Pancreas (tissue), 10 donors: ENCODE measurements around the gene TMEM236. TPM values are rescaled to one million over a fixed set of nuclear protein-coding genes. Genes with fewer than 3 reads are reported as not detected.

ENCODE experiments used
- ATAC-seq, 4 donors: fragments of 200-7000 bp; cut with Tn5 transposase; one replicate each; pipeline versions ENCODE4 v1.8.0 to v1.9.1; 2020; ENCODE audit warnings: mild to moderate bottlenecking in 4 of 4, moderate library complexity in 4 of 4
- DNase-seq, 6 donors: peaks; one replicate each; pipeline ENCODE4 v3.0.0-alpha.2; 2020
- FAIRE-seq: peaks from 2 replicates; lab custom pipeline; 2012; peaks lifted over from hg19 to GRCh38; lab: Jason Lieb, UNC
- H3K27ac ChIP-seq, 4 donors: fragments of 200-600 bp; sonication (generic); 1 replicate in 3 of 4; 2 replicates in 1 of 4; pipeline versions ENCODE4 v1.5.0 to v1.8.0; 2020
- H3K27me3 ChIP-seq, 4 donors: fragments of 200-600 bp; one replicate each; pipeline ENCODE4 v1.8.0; 2021
- H3K36me3 ChIP-seq, 3 donors: fragments of 200-600 bp; sonication (generic) in 1 of 3; one replicate each; pipeline versions ENCODE4 v1.5.0 to v1.8.0; 2020 to 2021
- H3K4me1 ChIP-seq, 3 donors: fragments of 200-600 bp; one replicate each; pipeline ENCODE4 v1.8.0; 2021
- H3K4me3 ChIP-seq, 4 donors: fragments of 200-600 bp; sonication (generic) in 2 of 4; one replicate each; pipeline versions ENCODE4 v1.5.0 to v1.8.0; 2020 to 2021
- H3K9me3 ChIP-seq, 4 donors: fragments of 200-600 bp; one replicate each; pipeline ENCODE4 v1.8.0; 2021
- WGBS, 2 donors: extraction: QIAGEN DNeasy Blood & Tissue Kit; methylation state at CpG; one replicate each; pipeline ENCODE4 v1.1.7; 2013; 5-methylcytosine and 5-hydroxymethylcytosine counted together
- intact Hi-C, 3 donors: fragments of 100-400 bp; cut with DNase I; formaldehyde crosslinking; loops; one replicate each; pipeline versions ENCODE4 v1.11.1 to v1.14.2; 2022
- polyA plus RNA-seq, 2 donors: library from polyadenylated mRNA; stranded (reverse); fragments of 200-250 nt; gene quantifications; one replicate each; pipeline ENCODE4 v1.2.3, GENCODE V29; 2013
- total RNA-seq, 6 donors: library from RNA; stranded (reverse); fragmentation: NEBNext Ultra II Directional in 4 of 6; extraction: Animal tissue kit (Norgen Biotek cat#: 25700) in 4 of 6; gene quantifications; one replicate each; pipeline versions ENCODE4 v1.2.1 to v1.2.4, GENCODE V29; 2021 to 2023
- TF ChIP-seq, protein P1 (sequence below), 4 donors: fragments of 200-600 bp; sonication (generic) in 3 of 4; IDR thresholded peaks; one replicate each; pipeline versions ENCODE4 v1.5.0 to v1.8.0; 2021; ENCODE audit warnings: antibody characterized with exemption in 4 of 4
- donor health status: healthy with polysubstance abuse.
- donor health status: DM: no; HTN: no; CAD: no; lungs with moderate emphysema.
- donor health status: DM: no; HTN: no; CAD: no.
- donor health status: control.
- donor health status: control.
- donor health status: Bipolar disorder and iron deficiency.
- donor health status: DM: yes; HTN: yes; CAD: no.
- donor health status: DM: no; HTN: no; CAD: no.
- donor health status: DM: no; HTN: no; CAD: no.
- donor health status: DM: yes; HTN: yes; CAD: no.

Gene TMEM236
- total and polyA plus RNA-seq, 8 donors, result 0.22 to 1.4 (median 0.56) TPM

- TF ChIP-seq, protein P1, sequence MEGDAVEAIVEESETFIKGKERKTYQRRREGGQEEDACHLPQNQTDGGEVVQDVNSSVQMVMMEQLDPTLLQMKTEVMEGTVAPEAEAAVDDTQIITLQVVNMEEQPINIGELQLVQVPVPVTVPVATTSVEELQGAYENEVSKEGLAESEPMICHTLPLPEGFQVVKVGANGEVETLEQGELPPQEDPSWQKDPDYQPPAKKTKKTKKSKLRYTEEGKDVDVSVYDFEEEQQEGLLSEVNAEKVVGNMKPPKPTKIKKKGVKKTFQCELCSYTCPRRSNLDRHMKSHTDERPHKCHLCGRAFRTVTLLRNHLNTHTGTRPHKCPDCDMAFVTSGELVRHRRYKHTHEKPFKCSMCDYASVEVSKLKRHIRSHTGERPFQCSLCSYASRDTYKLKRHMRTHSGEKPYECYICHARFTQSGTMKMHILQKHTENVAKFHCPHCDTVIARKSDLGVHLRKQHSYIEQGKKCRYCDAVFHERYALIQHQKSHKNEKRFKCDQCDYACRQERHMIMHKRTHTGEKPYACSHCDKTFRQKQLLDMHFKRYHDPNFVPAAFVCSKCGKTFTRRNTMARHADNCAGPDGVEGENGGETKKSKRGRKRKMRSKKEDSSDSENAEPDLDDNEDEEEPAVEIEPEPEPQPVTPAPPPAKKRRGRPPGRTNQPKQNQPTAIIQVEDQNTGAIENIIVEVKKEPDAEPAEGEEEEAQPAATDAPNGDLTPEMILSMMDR (IDR thresholded peaks at IDR 0.05), result no peak
- no peaks in the 10 kb centered on the region for H3K36me3 ChIP-seq
- ATAC-seq (peak in 2 of 4 donors; percentile 51 to 87), DNase-seq (no peak), FAIRE-seq (no peak)
- H3K4me3 ChIP-seq, result no peak overlapping the region
- 41 to 61% methylated on average over 7 of the region's 7 CpGs for WGBS, 2 donors
- no peak overlapping the region for H3K27ac ChIP-seq
- H3K9me3 ChIP-seq, result no peaks in the 10 kb centered on the region
- H3K4me1 ChIP-seq, result no peaks in the 10 kb centered on the region
- no peaks in the 10 kb centered on the region for H3K27me3 ChIP-seq
- intact Hi-C loops, result no loop called here
Measured at GRCh38 chr10:17805921-17806577, 54.0 kb downstream of the TMEM236 start.

- Histone ChIP-seq H3K9me3 (no peaks in the 10 kb centered on the region), H3K4me3 (peak within 1 kb of the TSS in 1 of 4 donors; percentile 9), H3K36me3 (no peaks in the 10 kb centered on the region), H3K27me3 (no peaks in the 10 kb centered on the region), H3K27ac (no peak within 1 kb of the TSS), H3K4me1 (no peaks in the 10 kb centered on the region)
- intact Hi-C loops, result no loop called here
- WGBS, 2 donors, result 78 to 84% methylated on average over 23 of the region's 23 CpGs
- peak in 1 of 6 donors; percentile 30 for DNase-seq
- TF ChIP-seq, protein P1 (IDR thresholded peaks at IDR 0.05), result no peak
- FAIRE-seq, result no peak
- ATAC-seq, result peak in 3 of 4 donors; percentile 24 to 63 (median 43)
Measured at GRCh38 chr10:17808971-17809841, 57.2 kb downstream of the TMEM236 start, which contains the start of gene MRC1. Gene MRC1, plus strand, starts transcription at chr10:17809348. Its CDS starts 118 bp downstream, at chr10:17809466.

DNA sequence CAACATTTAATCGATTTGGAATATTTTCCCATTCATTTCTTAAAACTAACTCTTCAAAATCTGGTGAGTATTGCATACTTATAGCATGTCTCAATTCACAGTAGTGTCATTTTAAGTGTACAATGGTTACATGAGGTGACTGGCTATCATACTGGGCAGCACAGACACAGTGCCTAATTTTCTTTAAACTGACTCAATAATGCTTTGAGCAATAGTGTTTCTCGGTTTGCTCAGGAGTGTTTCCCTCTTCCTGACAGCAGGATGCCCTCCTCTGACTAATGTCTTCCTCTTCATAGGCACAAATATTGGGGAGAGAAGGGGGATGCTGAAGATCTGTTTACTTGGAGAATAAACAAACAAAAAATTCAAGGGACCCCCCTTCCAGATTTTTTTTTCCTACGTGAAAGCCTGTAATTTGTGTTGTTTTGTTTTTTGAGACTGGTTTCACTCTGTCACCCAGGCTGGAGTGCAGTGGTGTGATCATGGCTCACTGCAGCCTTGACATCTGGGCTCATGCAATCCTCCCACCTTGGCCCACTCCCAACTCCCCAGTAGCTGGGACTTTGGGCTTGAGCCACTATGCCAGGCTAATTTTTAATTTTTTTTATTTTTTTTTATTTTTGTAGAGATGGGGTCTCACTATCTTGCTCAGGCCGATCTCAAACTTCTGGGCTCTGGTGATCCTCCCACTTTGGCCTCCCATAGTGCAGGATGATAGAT, 59.3 kb downstream of the TMEM236 start:
- ATAC-seq (no peak), DNase-seq (no peak), FAIRE-seq (no peak)
- Histone ChIP-seq H3K9me3 (no peaks in the 10 kb centered on the region), H3K4me1 (no peaks in the 10 kb centered on the region), H3K27me3 (no peaks in the 10 kb centered on the region), H3K27ac (no peak overlapping the region), H3K4me3 (no peak overlapping the region), H3K36me3 (no peaks in the 10 kb centered on the region)
- 77 to 81% methylated on average over 4 of the region's 4 CpGs for WGBS, 2 donors
- intact Hi-C loops, result no loop called here
- TF ChIP-seq, protein P1 (IDR thresholded peaks at IDR 0.05), result no peak

DNA sequence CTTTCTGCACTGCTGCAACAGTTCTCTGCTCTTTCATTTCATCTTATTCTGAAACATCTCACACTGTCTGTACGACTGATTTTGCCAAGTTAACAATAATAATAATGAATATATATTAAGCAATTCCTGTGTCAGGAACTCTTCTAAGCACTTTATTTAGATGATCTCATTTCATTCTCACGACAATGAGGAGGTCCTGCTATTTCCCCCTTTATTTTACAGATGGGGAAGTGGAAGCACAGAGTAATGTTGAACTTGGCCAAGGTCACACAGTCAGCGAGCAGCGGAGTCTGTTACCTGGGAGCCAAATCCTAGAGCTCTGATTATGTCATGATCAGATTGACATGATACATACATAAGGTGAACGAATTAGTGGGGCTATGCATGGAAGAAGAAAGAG, 63.0 kb downstream of the TMEM236 start:
- DNase-seq (no peak), FAIRE-seq (no peak), ATAC-seq (peak in 2 of 4 donors; percentile 17 to 45)
- Histone ChIP-seq H3K27ac (no peak overlapping the region), H3K4me1 (no peaks in the 10 kb centered on the region), H3K36me3 (no peaks in the 10 kb centered on the region), H3K9me3 (no peaks in the 10 kb centered on the region), H3K4me3 (no peak overlapping the region), H3K27me3 (no peaks in the 10 kb centered on the region)
- 23 to 26% methylated on average over 5 of the region's 5 CpGs for WGBS, 2 donors
- TF ChIP-seq, protein P1 (IDR thresholded peaks at IDR 0.05), result no peak
- intact Hi-C loops, result no loop called here
